Coronary artery (tissue), 2 donors: ENCODE data around the gene ENO2.

Source experiments
- DNase-seq: peaks from one replicate; pipeline ENCODE4 v3.0.0-alpha.2; 2017; ENCODE audit warnings: low spot score
- H3K27ac ChIP-seq, 2 donors: fragments of 200-600 bp; sonication (generic); one replicate each; pipeline ENCODE4 v1.5.1; 2016 to 2019
- H3K4me3 ChIP-seq: fragments of 200-600 bp; sonication (generic); 2 replicates; pipeline ENCODE4 v1.5.1; 2016; ENCODE audit warnings: mild to moderate bottlenecking, moderate library complexity
- CTCF ChIP-seq: fragments of 200-600 bp; sonication (generic); IDR thresholded peaks from one replicate; pipeline ENCODE4 v1.5.1; 2019; ENCODE audit warnings: antibody characterized with exemption

Gene ENO2

GRCh38 chr12:6912164-6912935 lies 2.0 kb upstream of the ENO2 start:
- no peak for DNase-seq
- no peak overlapping the region for H3K27ac ChIP-seq
- no peak for TF ChIP-seq CTCF
- H3K4me3 ChIP-seq, result no peak overlapping the region

- no peak for DNase-seq
Observed at GRCh38 chr12:6914947-6915788, 788 bp downstream of the ENO2 start.

GRCh38 chr12:6915789-6916285 lies 1.5 kb downstream of the ENO2 start:
- peak overlapping the region in 1 of 2 donors; percentile 96 for H3K27ac ChIP-seq
- TF ChIP-seq CTCF, result no peak
- peak overlapping the region; percentile 79 for H3K4me3 ChIP-seq
- DNase-seq, result no peak

More at GRCh38 chr12:6914947-6915788, 788 bp downstream of the ENO2 start:
- Histone ChIP-seq H3K27ac (peak overlapping the region; percentile 90 to 96), H3K4me3 (peak overlapping the region; percentile 79)
- no peak for TF ChIP-seq CTCF

GRCh38 chr12:6916426-6917200 lies 2.2 kb downstream of the ENO2 start:
- no peak for DNase-seq
- H3K27ac ChIP-seq, result no peak overlapping the region
- no peak overlapping the region for H3K4me3 ChIP-seq
- no peak for TF ChIP-seq CTCF

- DNase-seq, result no peak
- no peak for TF ChIP-seq CTCF
- Histone ChIP-seq H3K4me3 (no peak overlapping the region), H3K27ac (no peak overlapping the region)
Observed at GRCh38 chr12:6917491-6918231, 3.3 kb downstream of the ENO2 start.

GRCh38 chr12:6919588-6919987 lies 5.2 kb downstream of the ENO2 start:
- no peak for DNase-seq
- no peak overlapping the region for H3K4me3 ChIP-seq

More at GRCh38 chr12:6919588-6919987, 5.2 kb downstream of the ENO2 start:
- no peak overlapping the region for H3K27ac ChIP-seq
- TF ChIP-seq CTCF, result no peak
